Activated T-cell treated with anti-CD3 and anti-CD28 coated beads for 48 hours (primary cell): Measurements from ENCODE around the gene STX1A.
"Not testable (repeated sequence)": the region's sequence is repeated elsewhere in the genome, so short reads cannot be mapped to it uniquely, and the experiment has no call there.

ENCODE experiments used
- DNase-seq: peaks from one replicate; pipeline ENCODE4 v3.0.0-alpha.2; 2020; ENCODE audit warnings: low read depth

STX1A gene

DNA sequence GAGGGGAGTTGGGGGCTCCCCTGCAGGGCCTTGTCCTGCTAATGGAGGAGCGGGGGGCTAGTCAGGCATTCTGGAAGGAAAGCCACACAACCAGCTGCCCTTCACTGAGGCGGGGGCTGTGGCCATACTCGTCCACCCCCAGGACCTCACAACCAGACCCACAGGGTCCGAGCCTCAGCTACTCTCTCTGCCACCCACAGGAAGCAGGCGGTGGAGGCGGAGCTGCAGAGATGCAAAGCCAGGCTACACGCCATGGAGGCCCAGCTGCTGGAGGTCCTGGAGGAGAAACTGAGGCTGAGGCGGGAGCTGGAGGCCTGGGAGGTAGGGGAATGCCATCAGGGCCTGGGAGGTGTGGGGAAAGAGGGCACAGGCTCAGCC is 16.0 kb upstream of the STX1A start:
- DNase-seq: no peak

DNA sequence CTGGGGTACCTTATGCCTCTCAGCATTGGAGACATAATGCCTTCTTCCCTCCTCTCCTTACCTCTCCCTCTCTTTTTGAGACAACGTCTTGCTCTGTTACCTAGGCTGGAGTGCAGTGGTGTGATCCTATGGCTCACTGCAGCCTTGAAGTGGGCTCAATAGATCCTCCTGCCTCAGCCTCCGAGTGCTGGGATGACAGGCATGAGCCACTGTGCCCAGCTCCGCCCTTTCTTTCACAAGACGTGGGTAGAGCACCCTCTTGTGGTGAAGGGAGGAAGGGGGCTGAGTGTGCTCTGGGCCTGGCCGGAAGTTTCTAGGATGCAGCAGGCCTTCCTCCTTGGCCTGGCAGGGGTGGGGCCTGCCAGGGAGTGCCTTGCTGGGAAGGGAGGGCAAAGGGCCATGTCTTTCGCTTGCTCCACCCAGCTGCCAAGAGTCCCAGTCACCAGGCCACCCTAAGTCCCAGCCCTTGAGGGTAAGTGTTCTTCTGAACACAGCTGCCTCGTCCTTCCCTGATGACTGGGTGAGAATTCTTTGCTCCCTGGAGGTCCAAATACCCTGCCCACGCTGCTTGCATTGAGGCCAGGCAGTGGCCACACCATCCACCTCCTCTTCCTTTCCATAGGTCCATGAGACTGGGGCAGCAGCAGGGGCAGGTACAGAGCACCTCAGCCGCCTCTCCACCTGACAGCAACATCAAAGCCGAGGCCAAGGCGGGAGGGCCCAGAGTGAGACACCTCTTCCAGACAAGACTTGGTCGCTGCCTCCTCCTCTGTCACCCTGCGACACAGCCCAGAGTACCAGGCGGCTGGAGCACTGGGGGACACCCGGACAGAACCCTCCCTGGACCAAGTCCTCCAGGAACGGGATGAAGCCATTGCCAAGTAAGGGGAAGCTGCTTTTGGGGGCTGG is 15.4 kb upstream of the STX1A start:
- peak; percentile 76 for DNase-seq

DNA sequence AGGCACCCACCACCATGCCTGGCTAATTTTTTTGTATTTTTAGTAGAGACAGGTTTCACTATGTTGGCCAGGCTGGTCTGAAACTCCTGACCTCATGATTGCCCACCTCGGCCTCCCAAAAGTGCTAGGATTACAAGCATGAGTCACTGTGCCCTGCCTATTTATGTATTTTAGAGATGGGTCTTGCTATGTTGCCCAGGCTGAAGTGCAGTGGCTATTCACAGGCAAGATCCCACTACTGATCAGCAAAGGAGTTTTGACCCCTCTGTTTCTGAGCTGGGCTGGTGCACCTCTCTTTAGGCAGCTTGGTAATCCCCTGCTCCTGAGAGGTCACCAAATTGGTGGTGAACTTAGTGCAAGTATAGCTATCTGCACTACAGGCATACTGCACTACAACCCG is 12.9 kb upstream of the STX1A start:
- DNase-seq: no peak

DNA sequence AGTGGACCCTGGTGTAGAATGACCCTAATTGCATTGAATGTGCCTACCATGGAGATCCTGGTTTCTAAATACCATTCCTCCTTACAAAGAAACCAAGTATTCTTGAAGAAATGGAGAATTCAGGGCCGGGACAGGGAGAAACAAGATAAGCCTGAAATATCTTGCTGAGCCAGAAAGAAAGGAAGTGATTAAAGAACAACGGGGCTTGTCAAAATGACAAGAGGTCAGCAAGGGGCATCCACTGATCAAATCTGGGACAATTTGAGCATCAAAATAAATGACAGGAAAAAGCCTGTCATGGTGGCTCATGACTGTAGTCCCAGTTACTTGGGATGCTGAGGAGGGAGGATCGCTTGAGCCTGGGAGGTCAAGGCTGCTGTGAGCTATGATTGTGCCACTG is 11.0 kb upstream of the STX1A start:
- no peak for DNase-seq

DNA sequence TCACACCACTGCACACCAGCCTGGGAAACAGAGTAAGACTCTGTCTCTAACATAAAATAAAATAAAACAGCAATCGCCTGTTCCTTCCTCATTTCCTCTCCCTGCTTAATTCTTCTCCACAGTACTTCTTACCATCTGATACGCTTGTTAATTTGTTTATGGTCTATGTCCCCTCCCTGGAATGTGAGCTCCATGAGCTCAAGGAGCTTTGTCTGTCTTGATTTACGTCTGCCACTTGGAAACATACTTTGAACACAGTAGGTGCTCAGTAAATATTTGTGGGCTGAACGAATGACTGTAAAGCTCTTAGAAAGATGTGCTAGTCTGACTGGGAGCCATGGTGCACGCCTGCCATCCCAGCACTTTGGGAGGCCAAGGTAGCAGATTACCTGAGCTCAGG is 9.1 kb upstream of the STX1A start:
- no peak for DNase-seq

DNA sequence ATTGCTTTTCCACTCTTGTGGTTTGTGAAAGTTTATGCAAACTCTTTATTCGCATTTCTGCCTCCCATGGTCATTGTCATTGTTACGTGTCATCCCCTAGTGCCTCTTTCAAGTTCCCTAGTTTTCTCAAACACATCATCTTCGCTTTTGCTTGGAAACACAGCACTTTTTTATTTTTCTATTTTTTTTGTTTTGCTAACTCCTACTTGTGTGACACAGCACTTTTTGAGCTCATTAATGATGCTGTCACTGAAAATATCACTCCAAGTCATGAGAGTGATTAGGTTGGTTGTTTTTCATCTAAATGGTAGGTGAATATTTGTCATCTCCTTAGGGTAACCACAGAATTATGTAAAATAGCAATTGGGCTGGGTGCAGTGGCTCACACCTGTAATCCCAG is 8.5 kb upstream of the STX1A start:
- no peak for DNase-seq

DNA sequence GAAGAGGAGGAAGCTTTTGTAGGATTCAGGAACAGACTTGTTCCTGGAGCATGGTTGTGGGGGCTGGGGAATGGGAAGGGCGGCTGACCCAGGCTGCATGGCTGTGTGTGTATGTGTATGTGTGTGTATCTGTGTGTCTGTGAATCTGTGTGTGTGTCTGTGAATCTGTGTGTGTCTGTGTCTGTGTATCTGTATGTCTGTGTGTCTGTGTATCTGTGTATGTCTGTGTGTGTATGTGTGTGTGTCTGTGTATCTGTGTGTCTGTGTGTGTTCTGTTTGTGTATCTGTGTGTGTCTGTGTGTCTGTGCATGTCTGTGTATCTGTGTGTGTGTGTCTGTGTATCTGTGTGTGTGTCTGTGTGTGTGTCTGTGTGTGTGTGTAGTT is 6.6 kb upstream of the STX1A start:
- no peak for DNase-seq

DNA sequence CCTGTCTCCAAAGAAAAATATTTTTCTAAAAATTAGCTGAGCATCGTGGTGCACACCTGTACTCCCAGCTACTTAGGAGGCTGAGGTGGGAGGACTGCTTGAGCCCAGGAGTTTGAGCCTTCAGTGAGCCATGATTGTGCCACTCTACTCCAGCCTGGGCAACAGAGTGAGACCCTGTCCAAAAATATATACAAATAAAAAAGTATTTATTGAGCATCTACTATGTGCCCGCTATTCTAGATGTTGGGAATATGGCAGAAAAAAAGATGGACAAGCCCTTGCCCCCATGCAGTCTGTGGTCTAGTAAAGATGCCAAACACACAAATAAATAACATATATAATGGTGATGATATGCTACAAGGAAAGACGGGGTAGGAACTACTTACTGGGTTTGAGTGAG is 4.3 kb upstream of the STX1A start:
- no peak for DNase-seq

DNA sequence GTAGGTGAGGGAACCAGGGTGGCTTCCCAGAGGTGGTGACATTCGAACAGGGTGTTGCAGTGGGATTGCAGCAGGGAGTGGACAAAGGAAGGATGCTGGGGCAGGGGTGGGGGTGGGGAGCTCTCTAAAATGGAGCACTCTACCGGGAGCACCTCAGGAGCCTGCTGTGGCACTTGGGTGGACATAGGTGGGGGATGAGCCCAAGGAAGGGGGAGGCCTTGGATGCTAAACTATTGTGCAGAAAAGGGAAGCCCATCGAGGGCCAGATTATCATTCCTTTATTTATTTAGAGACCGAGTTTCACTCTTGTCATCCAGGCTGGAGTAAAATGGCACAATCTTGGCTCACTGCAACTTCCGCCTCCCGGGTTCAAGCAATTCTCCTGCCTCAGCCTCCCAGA is 3.3 kb upstream of the STX1A start:
- no peak for DNase-seq

DNA sequence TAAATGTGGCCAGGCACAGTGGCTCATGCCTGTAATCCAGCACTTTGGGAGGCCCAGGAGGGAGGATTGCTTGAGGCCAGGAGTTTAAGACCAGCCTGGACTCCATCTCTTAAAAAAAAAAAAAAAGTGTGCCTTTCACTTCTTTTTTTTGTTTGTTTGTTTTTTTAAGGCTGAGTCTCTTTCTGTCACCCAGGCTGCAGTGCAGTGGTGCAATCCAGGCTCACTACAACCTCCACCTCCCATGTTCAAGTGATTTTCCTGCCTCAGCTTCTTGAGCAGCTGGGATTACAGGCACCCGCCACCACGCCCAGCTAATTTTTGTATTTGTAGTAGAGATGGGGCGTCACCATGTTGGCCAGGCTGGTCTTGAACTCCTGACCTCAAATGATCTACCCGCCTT is 2.7 kb upstream of the STX1A start:
- not testable (repeated sequence) for DNase-seq

DNA sequence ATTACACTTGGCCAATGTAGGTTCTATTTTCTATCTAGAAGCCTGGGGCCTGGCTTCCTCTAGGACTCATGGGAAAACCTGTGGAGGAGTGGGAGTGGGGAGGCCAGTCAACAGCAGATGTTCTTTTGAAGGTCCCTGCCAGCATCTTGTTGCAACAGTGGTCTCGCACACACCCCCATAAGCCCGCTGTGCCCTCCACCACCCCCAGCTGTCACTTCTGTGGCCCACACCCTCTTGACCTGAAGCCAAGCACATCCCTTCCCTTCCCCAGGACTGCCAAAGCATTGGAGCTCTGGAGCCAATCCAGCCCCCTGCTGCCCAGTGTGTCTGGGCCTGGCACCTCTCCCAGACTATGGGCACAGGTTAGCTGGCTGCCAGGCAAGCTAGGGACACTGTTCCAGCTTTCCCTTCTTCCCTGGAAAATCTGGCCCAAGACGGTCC is 1.9 kb upstream of the STX1A start:
- DNase-seq: no peak

DNA sequence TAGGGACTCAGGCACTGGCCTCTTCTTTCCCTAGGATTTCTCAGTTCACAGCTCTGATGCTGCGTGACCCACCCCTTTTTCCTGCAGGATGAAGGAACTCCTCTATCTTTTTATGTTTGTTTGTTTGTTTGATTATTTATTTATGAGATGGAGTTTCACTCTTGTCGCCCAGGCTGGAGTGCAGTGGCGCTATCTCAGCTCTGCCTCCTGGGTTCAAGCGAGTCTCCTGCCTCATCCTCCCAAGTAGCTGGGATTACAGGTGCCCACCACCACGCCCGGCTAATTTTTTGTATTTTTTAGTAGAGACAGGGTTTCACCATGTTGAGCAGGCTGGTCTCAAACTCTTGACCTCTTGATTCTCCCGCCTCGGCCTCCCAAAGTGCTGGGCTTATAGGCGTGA is 974 bp upstream of the STX1A start:
- not testable (repeated sequence) for DNase-seq

DNA sequence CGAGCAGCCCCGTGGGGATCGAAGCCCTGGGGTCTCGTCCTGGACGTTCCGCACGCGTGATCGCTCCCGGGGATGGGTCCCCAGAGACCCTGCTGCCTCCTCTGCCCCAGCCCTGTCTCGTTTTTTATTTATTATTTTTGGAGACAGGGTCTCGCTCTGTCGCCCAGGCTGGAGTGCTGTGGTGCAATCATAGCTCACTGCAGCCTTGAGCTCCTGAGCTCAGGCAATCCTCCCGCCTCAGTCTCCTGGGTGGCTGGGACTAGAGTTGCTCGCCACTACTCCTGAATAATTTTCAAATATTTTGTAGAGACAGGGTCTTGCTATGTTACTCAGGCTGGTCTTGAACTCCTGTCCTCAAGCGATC is 319 bp upstream of the STX1A start:
- no peak for DNase-seq

DNA sequence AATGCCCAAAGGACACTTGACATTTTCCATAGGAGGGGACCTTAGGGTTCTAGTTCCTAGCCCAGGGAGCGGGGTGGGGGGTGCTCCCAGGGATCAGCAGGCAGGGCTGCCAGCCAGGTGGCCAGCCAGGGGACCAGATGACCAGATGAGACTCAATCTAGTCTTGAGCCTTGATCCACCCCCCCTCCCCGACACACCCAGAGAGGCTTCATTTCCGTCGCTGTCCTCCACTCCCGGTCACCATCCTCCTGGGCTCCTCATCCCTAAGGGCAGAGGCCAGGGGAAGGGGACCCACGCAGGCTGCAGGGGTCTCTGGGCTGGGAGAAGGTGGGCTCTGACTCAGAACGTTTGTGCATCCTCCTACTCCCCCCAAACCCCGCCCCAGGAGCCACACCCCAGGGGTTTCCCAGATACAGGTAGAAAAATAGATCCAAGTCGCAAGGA is 1.0 kb downstream of the STX1A start:
- no peak for DNase-seq

DNA sequence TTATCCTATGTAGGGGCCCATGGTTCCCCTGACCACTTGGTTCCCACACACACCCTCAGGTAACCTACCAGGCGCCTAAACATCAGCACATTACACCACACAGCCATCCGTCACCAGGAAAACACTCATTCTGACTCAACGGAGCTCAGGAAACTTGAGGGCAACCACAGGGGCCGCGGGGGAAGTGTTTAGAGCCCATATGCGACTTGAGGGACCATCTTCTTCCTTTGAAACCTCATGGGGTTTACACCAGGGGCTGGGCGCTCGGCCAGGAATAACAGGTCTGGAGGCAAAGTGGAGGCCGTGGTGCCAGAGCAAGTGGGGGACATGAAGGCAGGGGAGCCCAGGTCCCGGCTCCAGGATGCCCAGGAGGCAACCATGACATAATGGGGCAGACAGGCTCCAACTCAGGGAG is 1.5 kb downstream of the STX1A start:
- DNase-seq: peak; percentile 74

DNA sequence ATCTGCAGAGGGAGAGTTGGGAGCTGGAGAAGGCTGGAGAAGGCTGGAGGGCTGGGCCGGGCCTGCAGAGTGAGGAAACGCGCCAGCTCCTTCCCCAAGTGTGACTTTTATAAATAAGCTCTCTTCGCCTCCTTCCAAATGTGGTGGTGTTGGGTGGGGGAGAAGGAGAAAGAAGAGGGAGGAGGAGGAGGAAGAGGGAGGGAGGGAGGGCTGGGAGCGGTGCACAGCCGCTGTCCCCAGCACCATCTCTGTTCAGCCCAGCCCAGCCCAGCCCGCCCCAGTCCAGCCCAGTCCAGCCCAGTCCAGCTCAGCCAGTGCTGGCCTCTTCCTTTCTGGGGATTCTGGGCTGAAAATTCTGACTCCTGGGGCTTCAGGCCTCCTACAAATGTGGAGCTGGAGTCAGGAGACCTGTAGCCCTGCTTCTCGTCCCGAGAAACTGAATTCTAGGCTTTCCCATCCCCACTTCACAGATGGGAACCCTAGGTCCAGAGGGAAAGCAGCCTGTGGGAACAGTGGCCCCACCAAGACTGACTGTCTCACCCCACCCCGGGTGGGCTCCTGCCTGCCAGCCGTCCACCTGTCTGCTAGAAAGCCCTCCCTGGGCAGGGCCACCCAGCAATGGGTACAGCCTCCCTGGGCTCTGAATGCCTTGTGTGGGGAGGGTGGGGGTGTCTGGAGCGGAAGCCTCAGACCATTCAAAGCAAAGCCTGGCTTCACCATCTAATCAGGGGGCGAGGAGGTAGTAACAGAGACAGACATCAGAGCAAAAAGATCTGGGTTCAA is 2.3 kb downstream of the STX1A start:
- DNase-seq: no peak

DNA sequence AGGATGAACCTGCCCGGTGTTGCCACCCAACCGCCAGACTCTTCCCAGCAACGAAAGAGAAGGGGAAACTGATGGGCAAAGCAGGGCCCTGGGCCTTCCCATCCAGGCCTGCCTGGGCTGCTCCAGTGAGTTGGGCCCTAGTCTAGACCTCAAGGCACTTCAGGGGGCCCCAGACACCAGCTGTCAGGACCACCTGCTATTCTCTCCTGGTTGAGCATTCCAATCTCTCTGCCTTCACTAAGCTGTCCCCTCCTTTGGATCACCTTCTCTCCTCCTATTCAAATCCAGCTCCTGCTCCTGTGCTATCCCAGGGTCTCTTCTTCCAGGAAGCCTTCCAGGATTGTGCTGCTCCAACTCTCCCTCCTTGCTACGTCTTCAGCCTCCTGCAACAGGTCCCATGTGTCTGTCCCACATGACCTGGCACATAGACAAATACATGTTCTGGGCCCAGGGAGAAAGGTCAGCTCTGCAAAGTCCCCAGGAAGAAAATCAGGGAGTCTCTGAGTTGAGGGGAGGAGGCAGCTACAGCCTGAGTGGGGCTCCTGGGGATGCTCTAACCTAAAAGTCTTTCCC is 3.1 kb downstream of the STX1A start:
- no peak for DNase-seq

DNA sequence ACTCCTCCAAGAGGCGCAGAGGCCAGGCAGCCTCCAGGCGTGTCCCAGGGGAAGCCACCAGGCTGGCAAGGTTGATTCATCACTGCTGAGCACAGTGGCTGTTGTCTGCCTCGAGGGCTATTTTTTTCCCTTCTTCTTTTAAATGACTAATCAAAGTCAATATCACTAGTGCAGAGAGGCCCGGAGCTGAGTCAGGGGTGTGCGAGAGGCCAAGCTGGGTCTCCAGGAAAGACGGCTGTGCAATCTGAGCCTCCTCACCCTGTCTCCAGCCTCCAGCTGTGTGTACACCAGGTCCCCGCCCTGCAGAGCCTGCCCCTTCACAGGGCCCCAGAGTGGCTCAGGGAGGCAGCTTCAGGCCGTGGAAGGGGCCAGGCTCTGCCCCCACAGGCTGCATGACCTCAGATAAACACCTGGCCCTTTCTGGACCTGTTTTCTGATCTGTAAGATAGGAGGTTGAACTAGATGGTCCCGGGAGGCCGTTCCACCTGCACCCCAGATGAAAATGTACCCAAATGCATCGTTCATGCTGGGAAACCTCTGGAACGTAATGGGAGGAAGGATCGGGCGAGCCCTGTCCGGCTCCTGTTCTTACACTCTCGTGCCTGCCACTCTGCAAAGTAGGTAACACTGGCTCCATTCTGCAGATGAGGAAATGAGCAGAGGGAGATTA is 3.7 kb downstream of the STX1A start:
- DNase-seq: peak; percentile 64

DNA sequence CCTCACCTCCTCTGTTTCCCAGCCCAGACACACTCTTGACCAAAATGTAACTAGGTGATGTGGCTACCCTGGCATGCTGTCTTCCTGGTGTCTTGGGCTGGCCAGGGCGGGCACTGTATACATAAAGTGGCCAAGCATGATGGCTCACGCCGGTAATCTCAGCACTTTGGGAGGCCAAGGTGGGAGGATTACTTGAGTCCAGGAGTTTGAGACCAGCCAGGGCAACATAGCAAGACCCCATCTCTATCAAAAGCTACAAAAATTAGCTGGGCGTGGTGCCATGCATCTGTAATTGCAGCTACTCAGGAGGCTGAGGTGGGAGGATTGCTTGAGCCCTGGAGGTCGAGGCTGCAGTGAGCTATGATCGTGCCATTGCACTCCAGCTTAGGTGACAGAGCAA is 6.2 kb downstream of the STX1A start:
- not testable (repeated sequence) for DNase-seq

DNA sequence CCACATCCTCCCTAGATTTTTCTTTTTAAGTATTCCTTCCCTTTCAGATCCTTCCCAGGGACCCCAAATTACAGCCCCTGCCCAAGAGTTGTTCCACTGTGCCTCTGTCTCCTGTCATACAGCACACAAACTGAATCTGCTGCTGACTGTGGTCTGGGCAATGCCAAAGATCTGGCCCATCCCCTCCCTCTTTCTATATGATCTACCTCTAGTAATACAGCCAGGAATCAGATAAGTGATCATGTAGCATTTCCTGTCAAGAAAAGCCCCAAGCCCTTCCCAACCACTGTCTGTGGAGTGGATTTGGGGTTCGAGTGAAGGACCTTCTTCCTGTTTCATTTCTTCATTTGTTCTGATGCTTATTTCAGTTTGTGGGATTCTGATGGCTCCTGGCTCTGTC is 6.7 kb downstream of the STX1A start:
- no peak for DNase-seq

DNA sequence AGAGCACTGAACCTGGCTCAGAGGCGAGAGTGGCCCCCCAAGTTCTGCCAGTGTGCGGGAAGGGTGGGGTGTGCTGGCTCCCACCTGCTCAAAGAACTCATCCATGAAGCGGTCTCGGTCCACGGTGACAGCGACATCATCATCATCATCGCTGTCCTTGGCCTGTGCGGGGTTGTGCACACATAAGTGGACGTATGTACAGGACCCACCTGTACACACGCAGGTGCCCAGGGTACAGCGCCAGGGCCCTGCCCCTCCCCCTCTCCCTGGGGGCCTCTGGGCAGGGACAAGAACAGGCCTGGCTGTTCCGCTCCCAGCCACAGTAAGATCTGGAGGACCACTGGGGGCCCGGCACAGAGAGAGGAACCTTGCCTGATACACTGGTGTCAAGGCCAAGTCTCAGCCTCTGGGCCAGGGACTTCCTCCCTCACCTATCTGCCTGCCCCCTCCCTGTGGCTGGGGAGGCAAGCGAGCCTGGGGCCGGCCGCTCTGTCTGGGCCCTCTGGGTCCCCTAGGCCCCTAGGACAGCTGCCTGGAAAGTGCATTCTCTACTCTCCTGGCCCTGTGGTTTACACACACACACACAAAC is 10.4 kb downstream of the STX1A start:
- DNase-seq: no peak

DNA sequence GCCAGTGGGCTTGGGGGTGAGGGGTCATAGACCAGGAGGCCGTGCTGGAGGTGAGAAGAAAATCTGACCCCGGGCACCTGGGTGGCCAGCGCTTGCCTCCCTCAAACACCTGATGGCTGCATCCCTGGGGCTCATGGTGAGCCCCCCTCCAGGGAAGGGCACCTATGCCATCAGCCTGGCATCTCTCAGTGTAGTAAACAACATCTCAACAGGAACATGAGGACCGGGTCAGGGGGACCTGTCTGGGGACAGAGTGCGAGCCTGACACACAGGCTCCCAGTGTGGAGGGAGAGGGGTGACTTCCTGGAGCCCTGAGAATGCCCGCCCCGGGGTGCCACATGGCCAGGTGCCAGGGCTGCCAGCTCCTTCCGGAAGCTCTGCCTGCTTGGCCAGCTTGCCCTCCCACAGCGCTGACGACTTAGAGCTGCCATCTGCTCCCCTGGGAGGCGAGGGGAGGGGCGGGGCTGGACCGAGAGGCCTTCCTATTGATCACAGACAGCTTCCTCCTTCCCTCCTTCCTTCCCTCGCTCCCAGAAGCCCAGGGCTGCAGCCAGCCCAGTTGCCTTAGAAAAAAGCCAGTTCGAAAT is 12.3 kb downstream of the STX1A start:
- no peak for DNase-seq
